Uterus (tissue), 4 donors: ENCODE results near the gene TIMP3. TPM values are rescaled to one million over a fixed set of nuclear protein-coding genes. Genes with fewer than 3 reads are reported as not detected.
"Not testable (repeated sequence)": the region's sequence is repeated elsewhere in the genome, so short reads cannot be mapped to it uniquely, and the experiment has no call there.

ENCODE experiments used
- DNase-seq, 2 donors: peaks; one replicate each; pipeline ENCODE4 v3.0.0-alpha.2; 2019 to 2020
- H3K27ac ChIP-seq, 2 donors: fragments of 200-600 bp; sonication (generic); 1 replicate in 1 of 2; 2 replicates in 1 of 2; pipeline ENCODE4 v1.5.1; 2016 to 2018
- H3K27me3 ChIP-seq, 2 donors: fragments of 200-600 bp; sonication (generic); one replicate each; pipeline ENCODE4 v1.5.1; 2018 to 2019; ENCODE audit warnings: control low read depth in 1 of 2
- H3K36me3 ChIP-seq, 2 donors: fragments of 200-600 bp; sonication (generic); one replicate each; pipeline ENCODE4 v1.5.1; 2019; ENCODE audit warnings: control low read depth in 1 of 2
- H3K4me1 ChIP-seq, 2 donors: fragments of 200-600 bp; sonication (generic); one replicate each; pipeline ENCODE4 v1.5.1; 2018 to 2019; ENCODE audit warnings: control low read depth in 1 of 2
- H3K4me3 ChIP-seq, 2 donors: fragments of 200-600 bp; sonication (generic); 1 replicate in 1 of 2; 2 replicates in 1 of 2; pipeline ENCODE4 v1.5.1; 2018 to 2019; ENCODE audit warnings: mild to moderate bottlenecking in 1 of 2
- H3K9me3 ChIP-seq, 2 donors: fragments of 200-600 bp; sonication (generic); one replicate each; pipeline ENCODE4 v1.5.1; 2019; ENCODE audit warnings: control low read depth in 1 of 2
- POLR2A ChIP-seq, 2 donors: fragments of 450-650 bp; IDR thresholded peaks; one replicate each; pipeline ENCODE4 v1.6.1; 2016; ENCODE audit warnings: antibody characterized with exemption in 2 of 2, mild to moderate bottlenecking in 1 of 2, moderate library complexity in 1 of 2
- intact Hi-C: fragments of 100-400 bp; cut with DNase I; formaldehyde crosslinking; loops from one replicate; pipeline ENCODE4 v1.15.1; 2023; ENCODE audit warnings: low total_unique reads
- total RNA-seq, 4 donors: library from RNA; depleted of rRNA in 3 of 4; stranded (reverse); fragments of >200 nt in 3 of 4; gene quantifications; one replicate each; pipeline versions ENCODE4 v1.1.0 to v1.2.4, GENCODE V29; 2014 to 2023
- TF ChIP-seq, protein P1 (sequence below), 4 experiments: fragments of 200-600 bp in 2 of 4; fragments of 450-650 bp in 2 of 4; sonication (generic) in 2 of 4; IDR thresholded peaks; one replicate each; pipeline ENCODE4 v1.5.1; 2016 to 2019; ENCODE audit warnings: antibody characterized with exemption in 4 of 4, mild to moderate bottlenecking in 2 of 4, moderate library complexity in 1 of 4
- donor health status: DM: yes; HTN: yes; CAD: no.

TIMP3 gene
- total RNA-seq, 4 donors from 2014 or later = 192 to 702 (median 423) TPM

DNA sequence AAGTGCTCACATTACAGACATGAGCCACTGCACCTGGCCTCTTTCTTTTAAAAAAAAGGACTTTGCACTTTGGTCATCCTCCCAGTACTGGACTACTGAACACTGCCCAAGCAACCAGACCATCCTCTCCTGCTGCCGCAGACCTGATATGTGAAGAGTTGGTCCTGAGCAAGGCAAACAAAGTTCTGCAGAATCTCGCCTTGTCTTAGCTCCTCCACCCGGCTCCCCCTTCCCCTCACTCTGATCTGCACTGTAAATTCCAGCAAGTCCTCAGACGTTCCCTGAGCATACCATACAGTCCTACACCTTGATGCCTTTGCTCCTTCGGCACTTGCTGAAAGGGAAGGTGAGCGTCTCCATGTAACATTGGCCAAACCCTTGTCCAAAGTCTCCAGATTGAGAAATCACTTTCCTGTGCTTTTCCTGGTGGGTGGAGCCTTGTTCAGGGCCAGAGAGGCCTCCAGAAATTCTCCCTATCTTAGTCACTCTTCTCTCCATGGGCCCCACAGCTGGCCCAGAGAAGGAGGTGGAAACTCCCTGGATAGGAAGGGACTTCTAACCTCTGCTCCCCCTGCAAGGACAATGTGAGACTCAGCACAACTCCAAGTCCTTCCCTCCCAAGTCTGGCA lies 47.0 kb upstream of the TIMP3 start:
- intact Hi-C loops = no loop called here
- TF ChIP-seq POLR2A (IDR thresholded peaks at IDR 0.05) = no peak
- TF ChIP-seq, protein P1, sequence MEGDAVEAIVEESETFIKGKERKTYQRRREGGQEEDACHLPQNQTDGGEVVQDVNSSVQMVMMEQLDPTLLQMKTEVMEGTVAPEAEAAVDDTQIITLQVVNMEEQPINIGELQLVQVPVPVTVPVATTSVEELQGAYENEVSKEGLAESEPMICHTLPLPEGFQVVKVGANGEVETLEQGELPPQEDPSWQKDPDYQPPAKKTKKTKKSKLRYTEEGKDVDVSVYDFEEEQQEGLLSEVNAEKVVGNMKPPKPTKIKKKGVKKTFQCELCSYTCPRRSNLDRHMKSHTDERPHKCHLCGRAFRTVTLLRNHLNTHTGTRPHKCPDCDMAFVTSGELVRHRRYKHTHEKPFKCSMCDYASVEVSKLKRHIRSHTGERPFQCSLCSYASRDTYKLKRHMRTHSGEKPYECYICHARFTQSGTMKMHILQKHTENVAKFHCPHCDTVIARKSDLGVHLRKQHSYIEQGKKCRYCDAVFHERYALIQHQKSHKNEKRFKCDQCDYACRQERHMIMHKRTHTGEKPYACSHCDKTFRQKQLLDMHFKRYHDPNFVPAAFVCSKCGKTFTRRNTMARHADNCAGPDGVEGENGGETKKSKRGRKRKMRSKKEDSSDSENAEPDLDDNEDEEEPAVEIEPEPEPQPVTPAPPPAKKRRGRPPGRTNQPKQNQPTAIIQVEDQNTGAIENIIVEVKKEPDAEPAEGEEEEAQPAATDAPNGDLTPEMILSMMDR (IDR thresholded peaks at IDR 0.05) = no peak

DNA sequence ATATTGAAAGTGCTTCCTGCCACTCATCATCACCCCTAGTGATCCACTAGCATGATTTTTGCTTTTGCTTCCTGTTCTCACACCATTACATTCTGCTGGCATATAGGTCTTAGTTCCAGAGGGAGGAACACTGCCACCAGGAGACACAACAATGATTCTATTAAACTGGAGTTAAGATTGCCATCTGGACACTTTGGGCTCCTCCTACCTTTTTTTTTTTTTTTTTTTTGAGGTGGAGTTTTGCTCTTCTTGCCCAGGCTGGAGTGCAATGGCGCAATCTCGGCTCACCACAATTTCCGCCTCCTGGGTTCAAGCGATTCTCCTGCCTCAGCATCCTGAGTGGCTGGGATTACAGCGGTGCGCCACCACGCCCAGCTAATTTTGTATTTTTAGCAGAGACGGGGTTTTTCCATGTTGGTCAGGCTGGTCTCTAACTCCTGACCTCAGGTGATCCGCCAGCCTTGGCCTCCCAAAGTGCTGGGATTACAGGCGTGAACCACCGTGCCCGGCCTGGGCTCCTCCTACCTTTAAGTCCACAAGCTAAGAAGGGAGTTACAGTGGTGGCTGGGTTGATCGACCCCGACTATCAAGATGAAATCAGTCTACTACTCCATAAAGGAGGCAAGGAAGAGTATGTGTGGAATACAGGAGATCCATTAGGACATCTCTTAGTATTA lies 44.3 kb upstream of the TIMP3 start:
- DNase-seq, H3K4me1 ChIP-seq, H3K27me3 ChIP-seq, H3K36me3 ChIP-seq, H3K27ac ChIP-seq, H3K9me3 ChIP-seq, H3K4me3 ChIP-seq, intact Hi-C loops: not testable (repeated sequence)

More for the DNA sequence above, 47.0 kb upstream of the TIMP3 start:
- DNase-seq = peak; percentile 33 to 55
- no peaks in the 10 kb centered on the region for H3K4me1 ChIP-seq
- no peak overlapping the region for H3K4me3 ChIP-seq
- no peaks in the 10 kb centered on the region for H3K9me3 ChIP-seq
- H3K36me3 ChIP-seq = no peaks in the 10 kb centered on the region
- H3K27me3 ChIP-seq = no peaks in the 10 kb centered on the region
- H3K27ac ChIP-seq = peak overlapping the region in 1 of 2 donors; percentile 27

GRCh38 chr22:32758866-32759385 lies 42.6 kb upstream of the TIMP3 start:
- no peak for DNase-seq
- H3K27ac ChIP-seq = no peak overlapping the region
- TF ChIP-seq, protein P1 (IDR thresholded peaks at IDR 0.05) = no peak
- TF ChIP-seq POLR2A (IDR thresholded peaks at IDR 0.05) = no peak
- no peaks in the 10 kb centered on the region for H3K27me3 ChIP-seq
- H3K4me1 ChIP-seq = no peaks in the 10 kb centered on the region
- H3K9me3 ChIP-seq = no peaks in the 10 kb centered on the region
- no peaks in the 10 kb centered on the region for H3K36me3 ChIP-seq
- intact Hi-C loops = no loop called here
- no peak overlapping the region for H3K4me3 ChIP-seq

DNA sequence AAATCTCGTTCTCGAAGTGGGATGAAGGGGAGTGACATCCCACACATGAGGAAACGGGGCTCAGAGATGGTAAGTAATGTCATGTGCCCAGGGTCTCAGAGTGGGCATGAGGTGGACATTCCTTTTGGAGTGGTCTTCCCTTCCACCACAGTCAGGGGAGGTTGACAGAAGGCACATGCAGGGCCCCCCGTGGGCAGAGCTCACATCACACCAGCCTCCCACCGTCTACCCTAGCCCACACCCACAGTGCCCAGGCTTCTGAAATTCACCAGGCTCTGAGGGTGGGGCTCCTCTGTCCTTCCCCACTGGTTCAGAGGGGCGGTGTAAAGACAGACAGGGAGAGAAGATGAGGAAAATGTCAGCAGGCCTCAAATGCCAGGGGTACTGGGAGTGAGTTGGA lies 41.1 kb upstream of the TIMP3 start:
- TF ChIP-seq, protein P1 (IDR thresholded peaks at IDR 0.05) = no peak
- no peak for TF ChIP-seq POLR2A (IDR thresholded peaks at IDR 0.05)
- no peaks in the 10 kb centered on the region for H3K9me3 ChIP-seq
- no peaks in the 10 kb centered on the region for H3K4me1 ChIP-seq
- intact Hi-C loops = no loop called here
- H3K4me3 ChIP-seq = no peak overlapping the region
- peak overlapping the region; percentile 59 to 61 for H3K27ac ChIP-seq
- no peaks in the 10 kb centered on the region for H3K36me3 ChIP-seq
- no peak for DNase-seq
- H3K27me3 ChIP-seq = no peaks in the 10 kb centered on the region

GRCh38 chr22:32760815-32761214 lies 40.7 kb upstream of the TIMP3 start:
- H3K36me3 ChIP-seq = no peaks in the 10 kb centered on the region
- intact Hi-C loops = no loop called here
- TF ChIP-seq POLR2A (IDR thresholded peaks at IDR 0.05) = no peak
- TF ChIP-seq, protein P1 (IDR thresholded peaks at IDR 0.05) = no peak
- H3K27me3 ChIP-seq = no peaks in the 10 kb centered on the region
- H3K4me3 ChIP-seq = no peak overlapping the region
- H3K27ac ChIP-seq = peak overlapping the region; percentile 59 to 61
- H3K4me1 ChIP-seq = no peaks in the 10 kb centered on the region
- no peaks in the 10 kb centered on the region for H3K9me3 ChIP-seq
- DNase-seq = peak in 1 of 2 donors; percentile 54
